AG09309 (cell line): ENCODE data around the gene CA10.

Experiments used
- DNase-seq: peaks from one replicate; pipeline ENCODE4 v3.0.0-alpha.2; 2010; ENCODE audit warnings: low read depth
- H3K4me3 ChIP-seq: 2 replicates; pipeline ENCODE4 v1.5.1; 2011; ENCODE audit warnings: mild to moderate bottlenecking, low read depth, low read length, moderate library complexity; ENCODE audit not compliant: control insufficient read depth
- TF ChIP-seq, protein P1 (sequence below): IDR thresholded peaks from 2 replicates; pipeline ENCODE4 v1.5.1; 2011; ENCODE audit warnings: mild to moderate bottlenecking, low read depth, low read length, inconsistent platforms; ENCODE audit not compliant: insufficient read depth, control insufficient read depth; ENCODE audit errors: missing control alignments

Gene CA10

DNA sequence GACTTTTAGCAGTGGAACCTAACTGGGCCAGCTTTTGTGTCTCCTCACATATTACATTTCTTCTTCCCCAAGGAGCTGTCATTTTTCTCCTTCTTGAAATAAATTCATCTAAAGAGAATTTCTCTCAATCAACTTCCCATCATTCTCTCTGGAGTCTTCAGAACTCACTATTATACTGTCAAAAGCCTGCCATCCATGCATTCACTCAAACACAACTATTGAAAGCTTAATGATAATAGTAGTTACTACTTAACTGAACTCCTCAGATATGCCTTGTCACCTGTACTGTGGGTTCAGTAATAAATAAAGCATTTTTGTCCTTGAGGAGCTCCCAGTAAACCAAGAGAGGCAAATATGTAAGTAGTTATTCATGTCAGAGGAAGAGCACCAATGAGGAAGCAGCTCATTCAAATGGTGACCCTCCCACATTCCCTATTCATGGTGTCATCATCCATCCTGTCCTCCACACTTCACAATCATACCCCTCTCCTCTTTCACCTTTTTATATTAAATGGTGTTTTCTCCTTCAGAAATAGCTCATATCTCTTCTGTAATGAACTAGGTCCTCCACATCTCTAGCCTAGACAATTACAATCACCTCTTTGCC lies 162.6 kb downstream of the CA10 start:
- TF ChIP-seq, protein P1, sequence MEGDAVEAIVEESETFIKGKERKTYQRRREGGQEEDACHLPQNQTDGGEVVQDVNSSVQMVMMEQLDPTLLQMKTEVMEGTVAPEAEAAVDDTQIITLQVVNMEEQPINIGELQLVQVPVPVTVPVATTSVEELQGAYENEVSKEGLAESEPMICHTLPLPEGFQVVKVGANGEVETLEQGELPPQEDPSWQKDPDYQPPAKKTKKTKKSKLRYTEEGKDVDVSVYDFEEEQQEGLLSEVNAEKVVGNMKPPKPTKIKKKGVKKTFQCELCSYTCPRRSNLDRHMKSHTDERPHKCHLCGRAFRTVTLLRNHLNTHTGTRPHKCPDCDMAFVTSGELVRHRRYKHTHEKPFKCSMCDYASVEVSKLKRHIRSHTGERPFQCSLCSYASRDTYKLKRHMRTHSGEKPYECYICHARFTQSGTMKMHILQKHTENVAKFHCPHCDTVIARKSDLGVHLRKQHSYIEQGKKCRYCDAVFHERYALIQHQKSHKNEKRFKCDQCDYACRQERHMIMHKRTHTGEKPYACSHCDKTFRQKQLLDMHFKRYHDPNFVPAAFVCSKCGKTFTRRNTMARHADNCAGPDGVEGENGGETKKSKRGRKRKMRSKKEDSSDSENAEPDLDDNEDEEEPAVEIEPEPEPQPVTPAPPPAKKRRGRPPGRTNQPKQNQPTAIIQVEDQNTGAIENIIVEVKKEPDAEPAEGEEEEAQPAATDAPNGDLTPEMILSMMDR, result no peak
- no peak for DNase-seq
- no peak overlapping the region for H3K4me3 ChIP-seq

DNA sequence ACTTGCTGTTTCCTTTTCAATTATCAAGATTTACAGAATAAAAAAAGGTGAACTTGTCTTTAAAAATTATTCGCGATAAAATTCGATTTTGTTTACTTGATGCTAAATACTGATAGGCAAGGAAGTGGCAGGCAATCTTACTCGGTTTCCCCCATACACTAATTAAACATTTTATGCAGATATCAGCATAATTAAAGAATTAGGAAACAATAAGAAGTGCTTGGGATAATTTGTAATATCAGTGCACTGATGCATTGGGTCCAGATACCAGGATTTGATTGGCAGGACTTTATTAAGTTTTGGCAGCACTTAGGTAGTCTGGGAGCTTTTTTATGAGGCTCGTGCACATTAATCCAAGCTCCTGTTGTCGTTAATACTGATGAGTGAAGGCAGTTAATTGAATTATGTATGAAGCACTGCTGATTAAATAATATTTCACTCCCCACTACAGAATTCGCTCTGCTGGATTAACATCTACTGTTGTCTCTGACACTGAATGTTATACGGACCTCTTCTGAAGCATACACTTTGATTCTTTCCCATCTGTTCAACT lies 165.6 kb downstream of the CA10 start:
- DNase-seq, result no peak
- H3K4me3 ChIP-seq, result no peak overlapping the region
- TF ChIP-seq, protein P1, result no peak

DNA sequence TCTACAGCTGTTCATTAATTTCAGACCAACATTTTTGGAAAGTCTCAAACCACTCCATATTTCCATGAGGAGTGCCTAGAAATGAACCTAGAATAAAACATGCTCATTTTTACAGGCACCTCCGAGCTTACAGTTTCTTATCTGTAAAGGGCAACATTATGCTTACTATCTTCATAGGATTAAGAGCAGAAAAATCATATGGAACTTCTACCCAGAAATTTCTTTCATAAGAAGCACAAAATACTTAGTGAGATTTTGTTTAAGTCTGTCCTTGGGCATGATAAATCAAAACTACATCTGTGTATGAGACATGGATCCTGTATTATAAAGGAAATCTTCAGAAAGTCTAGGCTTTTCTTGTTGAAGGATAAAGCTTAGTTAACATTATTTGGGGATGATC lies 187.4 kb downstream of the CA10 start:
- TF ChIP-seq, protein P1, result no peak
- no peak for DNase-seq
- H3K4me3 ChIP-seq, result no peak overlapping the region

DNA sequence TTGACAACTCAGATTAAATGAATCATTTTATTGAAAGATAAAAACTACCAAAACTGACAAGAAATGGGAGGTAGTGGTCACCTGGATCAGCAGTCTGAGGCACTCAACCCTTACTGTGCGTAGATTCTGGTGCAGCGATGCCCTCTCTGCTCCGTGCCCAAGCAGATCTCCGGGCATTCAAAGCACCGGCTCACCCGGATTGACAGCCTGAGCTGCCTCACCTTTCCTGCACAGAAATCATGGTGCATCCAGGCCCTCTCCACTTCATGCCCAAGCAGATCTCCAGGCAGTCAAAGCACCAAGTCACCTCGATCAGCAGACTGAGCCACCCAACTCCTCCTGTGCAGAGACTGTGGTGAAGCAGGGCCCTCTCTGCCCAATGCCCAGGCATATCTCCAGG lies 196.8 kb downstream of the CA10 start:
- no peak for DNase-seq
- H3K4me3 ChIP-seq, result no peak overlapping the region
- TF ChIP-seq, protein P1, result no peak

DNA sequence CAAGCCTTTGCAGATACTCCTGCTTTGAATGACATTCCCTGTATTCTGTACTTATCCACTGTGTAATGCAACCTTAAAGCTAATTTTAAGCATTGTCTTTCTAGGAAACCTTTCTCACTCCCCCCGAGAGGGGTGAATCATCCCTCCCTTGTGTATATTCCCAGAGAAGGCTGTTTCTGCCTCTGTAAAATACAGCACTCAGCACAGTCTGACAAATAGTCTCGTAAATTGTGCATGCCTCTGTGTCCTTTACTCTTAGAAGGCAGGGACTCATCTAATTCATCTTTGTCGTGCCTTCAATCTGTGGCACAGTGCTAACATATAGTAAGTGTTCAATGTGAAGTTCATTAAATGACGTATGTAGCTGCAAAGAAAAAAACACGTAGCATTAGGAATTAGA lies 200.7 kb downstream of the CA10 start:
- TF ChIP-seq, protein P1, result no peak
- DNase-seq, result no peak
- no peak overlapping the region for H3K4me3 ChIP-seq

DNA sequence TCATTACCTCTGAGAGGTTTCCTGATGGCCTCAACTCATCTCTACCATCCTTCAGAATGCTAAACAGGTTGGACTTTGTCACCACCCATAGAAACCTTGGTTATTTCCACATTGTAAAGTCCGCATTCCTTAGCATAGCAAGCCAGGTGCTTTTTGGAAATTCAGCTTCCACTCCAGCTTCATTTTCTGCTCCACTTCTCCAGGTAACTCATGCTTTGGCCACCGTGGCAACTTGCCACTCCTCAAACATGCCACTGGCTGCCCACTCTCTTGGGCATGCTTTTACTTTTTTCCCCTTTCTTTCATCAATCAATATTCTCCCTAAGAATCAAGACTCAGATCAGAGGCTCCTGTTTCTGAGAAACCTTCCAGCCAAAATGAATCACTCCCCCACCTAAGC lies 203.3 kb downstream of the CA10 start:
- DNase-seq, result no peak
- TF ChIP-seq, protein P1, result no peak
- no peak overlapping the region for H3K4me3 ChIP-seq
